K562 (cell line): ENCODE results near the gene NLRP10. TPM values are rescaled to one million over a fixed set of nuclear protein-coding genes. Genes with fewer than 3 reads are reported as not detected.

ENCODE experiments used
- ATAC-seq: fragments of 200-7000 bp; cut with Tn5 transposase; 3 replicates; pipeline ENCODE4 v1.9.1; 2020; ENCODE audit warnings: moderate library complexity
- BruUV-seq: library from RNA; stranded (reverse); fragments of 400-500 nt; replicated peaks from 2 replicates; lab custom pipeline; 2021; lab: Mats Ljungman, UMichigan
- CTCF ChIA-PET: fragments of 300-600 bp; formaldehyde crosslinking; extraction: SDS; loops from one replicate; lab custom pipeline; 2021; ENCODE audit warnings: low intra/inter-chr PET ratio; lab: Yijun Ruan, JAX
- POLR2A ChIA-PET: fragments of 300-600, 350-650 bp; sonication (Branson Sonifier 250); formaldehyde crosslinking; extraction: SDS; loops from one replicate; lab custom pipeline; 2021; ENCODE audit warnings: antibody characterized with exemption, inconsistent platforms; lab: Yijun Ruan, JAX
- DNase-seq, 4 experiments: peaks; one replicate each; pipeline versions ENCODE4 v3.0.0 to v3.0.0-alpha.2; 2011 to 2018; ENCODE audit warnings: low spot score in 3 of 4, mixed read lengths in 3 of 4; ENCODE audit errors: extremely low read depth in 1 of 4
- FAIRE-seq: peaks from 2 replicates; lab custom pipeline; 2011; peaks lifted over from hg19 to GRCh38; lab: Jason Lieb, UNC
- H2AFZ ChIP-seq: 2 replicates; pipeline ENCODE4 v1.6.0; 2011; ENCODE audit warnings: low read depth, low read length, control low read depth, inconsistent platforms
- H3K27ac ChIP-seq: fragments of 200-600 bp; 3 replicates; pipeline ENCODE4 v1.8.0; 2011; ENCODE audit warnings: low read depth, mild to moderate bottlenecking, control low read depth, inconsistent platforms, low read length, moderate library complexity, mixed read lengths; ENCODE audit errors: extremely low read depth
- H3K27me3 ChIP-seq, 2 experiments: fragments of 300-600 bp in 1 of 2; 2 replicates in 1 of 2; 3 replicates in 1 of 2; pipeline versions ENCODE4 v1.6.0 to v1.8.0; 2011; ENCODE audit warnings: inconsistent platforms in 2 of 2, low read length in 2 of 2, mild to moderate bottlenecking in 1 of 2, mixed read lengths in 1 of 2, moderate library complexity in 1 of 2; ENCODE audit not compliant: control insufficient read depth in 2 of 2, insufficient read depth in 2 of 2
- H3K36me3 ChIP-seq: fragments of 300-600 bp; 3 replicates; pipeline ENCODE4 v1.8.0; 2011; ENCODE audit warnings: mild to moderate bottlenecking, low read length, inconsistent platforms; ENCODE audit not compliant: control insufficient read depth, insufficient read depth
- H3K4me1 ChIP-seq, 2 experiments: fragments of 200-600 bp in 1 of 2; replicated peaks in 1 of 2; 2 replicates in 1 of 2; 3 replicates in 1 of 2; pipeline versions ENCODE4 v1.5.1 to v1.8.0; 2011; ENCODE audit warnings: inconsistent platforms in 2 of 2, low read length in 2 of 2, mild to moderate bottlenecking in 1 of 2, mixed read lengths in 1 of 2, moderate library complexity in 1 of 2; ENCODE audit not compliant: control insufficient read depth in 2 of 2, insufficient read depth in 2 of 2
- H3K4me2 ChIP-seq: 2 replicates; pipeline ENCODE4 v1.6.1; 2011; ENCODE audit warnings: low read length, control low read depth, inconsistent platforms, mixed read lengths; ENCODE audit not compliant: insufficient read depth
- H3K4me3 ChIP-seq: fragments of 200-600 bp; sonication (generic), shearing (Covaris generic); 2 replicates; pipeline ENCODE4 v1.5.1; 2016; ENCODE audit warnings: control low read depth, inconsistent platforms
- H3K79me2 ChIP-seq: fragments of 200-600 bp; 3 replicates; pipeline ENCODE4 v1.8.0; 2011; ENCODE audit warnings: low read length, inconsistent platforms; ENCODE audit not compliant: control insufficient read depth, insufficient read depth
- H3K9ac ChIP-seq, 2 experiments: 2 replicates each; pipeline versions ENCODE4 v1.6.0 to v1.6.1; 2011; ENCODE audit warnings: low read depth in 2 of 2, low read length in 2 of 2, control low read depth in 1 of 2, inconsistent platforms in 1 of 2, mild to moderate bottlenecking in 1 of 2, mixed read lengths in 1 of 2; ENCODE audit not compliant: insufficient read depth in 1 of 2
- H3K9me1 ChIP-seq: one replicate; pipeline ENCODE4 v1.6.0; 2011; ENCODE audit warnings: inconsistent platforms, mild to moderate bottlenecking, low read length, moderate library complexity; ENCODE audit not compliant: control insufficient read depth, insufficient read depth
- H3K9me3 ChIP-seq: replicated peaks from 2 replicates; pipeline ENCODE4 v1.5.1; 2011; ENCODE audit warnings: low read depth, low read length, inconsistent platforms; ENCODE audit not compliant: control insufficient read depth, insufficient read depth
- H4K20me1 ChIP-seq: replicated peaks from 2 replicates; pipeline ENCODE4 v1.6.1; 2011; ENCODE audit warnings: low read length, inconsistent platforms, mixed read lengths; ENCODE audit not compliant: control insufficient read depth, insufficient read depth
- CBFA2T3 ChIP-seq: fragments of 450-650 bp; IDR thresholded peaks from 2 replicates; pipeline ENCODE4 v1.6.1; 2017
- CXXC5 ChIP-seq: fragments of 250-450 bp; sonication (Bioruptor Pico); IDR thresholded peaks from 2 replicates; pipeline ENCODE4 v1.8.0; 2022; ENCODE audit warnings: inconsistent platforms, mild to moderate bottlenecking, moderate library complexity
- ELK1 ChIP-seq: sonication (generic); formaldehyde crosslinking; IDR thresholded peaks from 2 replicates; pipeline ENCODE4 v1.8.1; 2022; ENCODE audit warnings: missing genetic modification reagents
- NFIC ChIP-seq: fragments of 450-650 bp; IDR thresholded peaks from 2 replicates; pipeline ENCODE4 v1.6.1; 2017; ENCODE audit warnings: mild to moderate bottlenecking, inconsistent platforms
- NFRKB ChIP-seq: fragments of 450-650 bp; IDR thresholded peaks from 2 replicates; pipeline ENCODE4 v1.6.1; 2016; ENCODE audit warnings: low read depth
- TRIM24 ChIP-seq, 2 experiments: fragments of 450-650 bp; IDR thresholded peaks; 2 replicates each; pipeline ENCODE4 v1.6.1; 2016
- ZNF212 ChIP-seq: fragments of 450-650 bp; formaldehyde crosslinking; IDR thresholded peaks from 2 replicates; pipeline ENCODE4 v1.4.0; 2020; ENCODE audit warnings: mild to moderate bottlenecking
- WGBS: fragments of 100-300 bp; shearing (Covaris generic); methylation state at CpG from one replicate; pipeline ENCODE4 v1.1.6; 2016; ENCODE audit warnings: low coverage, mixed read lengths; ENCODE audit not compliant: insufficient coverage; ENCODE audit errors: missing lambda C conversion rate; 5-methylcytosine and 5-hydroxymethylcytosine counted together
- in situ Hi-C: fragments of 300-500 bp; cut with MboI; formaldehyde crosslinking; loops from 4 replicates; pipeline ENCODE4 v1.15.0; 2018; ENCODE audit warnings: inconsistent platforms, mixed read lengths
- intact Hi-C: fragments of 100-400 bp; cut with micrococcal nuclease; formaldehyde crosslinking; loops from 2 replicates; pipeline ENCODE4 v1.14.2; 2022
- polyA plus RNA-seq, 8 experiments: library from polyadenylated mRNA; depleted of rRNA in 4 of 8; stranded (reverse) in 5 of 8; unstranded in 3 of 8; fragments of >200 nt; fragmentation: Nextera tagmentation in 2 of 8; fragmentation: Illumina TruSeq in 1 of 8; extraction: Ambion mirVana in 2 of 8; extraction: Trizol in 1 of 8; gene quantifications; 2 replicates each; pipeline versions ENCODE4 v1.2.1 to v1.2.3, GENCODE V29; 2011 to 2014; ENCODE audit warnings: inconsistent platforms in 1 of 8, missing spikeins in 1 of 8
- total RNA-seq, 7 experiments: library from RNA; depleted of rRNA in 6 of 7; stranded (reverse); fragments of >200 nt in 6 of 7; fragmentation: Illumina TruSeq in 2 of 7; extraction: Trizol in 2 of 7; gene quantifications; 2 replicates each; pipeline versions ENCODE4 v1.2.1 to v1.2.3, GENCODE V29; 2011 to 2021; ENCODE audit warnings: low replicate concordance in 1 of 7

NLRP10 gene
- total and polyA plus RNA-seq, 9 of the 15 experiments (the other 6 are each of a cell fraction or from before 2014, with no cell fraction given), result 0.04 to 0.14 (median 0.09) TPM; not detected in 6

GRCh38 chr11:7936615-7937014, 28.6 kb downstream of the NLRP10 start:
- H3K9me1 ChIP-seq, result no peaks in the 10 kb centered on the region
- DNase-seq, result no peak
- BruUV-seq, result no TSS peak
- POLR2A ChIA-PET, result no interaction called here
- no peak for FAIRE-seq
- TF ChIP-seq ELK1 (CRISPR knock-in tag) (no peak), TRIM24 (IDR thresholded peaks at IDR 0.05) (no peak), NFIC (0 out of 2 replicates have a peak, but pooled peaks have one; percentile 11), CBFA2T3 (0 out of 2 replicates have a peak, but pooled peaks have one; percentile 23)
- H3K27ac ChIP-seq, result no peak overlapping the region
- no peak overlapping the region for H3K9ac ChIP-seq
- ATAC-seq, result no peak
- no peaks in the 10 kb centered on the region for H3K9me3 ChIP-seq
- H3K79me2 ChIP-seq, result no peaks in the 10 kb centered on the region
- intact Hi-C loops, result no loop called here
- H3K4me1 ChIP-seq, result no peaks in the 10 kb centered on the region
- no peak overlapping the region for H3K4me3 ChIP-seq
- no peaks in the 10 kb centered on the region for H3K27me3 ChIP-seq
- H3K4me2 ChIP-seq, result no peak overlapping the region
- H2AFZ ChIP-seq, result no peak overlapping the region
- in situ Hi-C loops, result no loop called here
- no peaks in the 10 kb centered on the region for H3K36me3 ChIP-seq
- CTCF ChIA-PET, result no interaction called here
- WGBS, result 0% methylated on average over 1 of the region's 1 CpG
- no peaks in the 10 kb centered on the region for H4K20me1 ChIP-seq

DNA sequence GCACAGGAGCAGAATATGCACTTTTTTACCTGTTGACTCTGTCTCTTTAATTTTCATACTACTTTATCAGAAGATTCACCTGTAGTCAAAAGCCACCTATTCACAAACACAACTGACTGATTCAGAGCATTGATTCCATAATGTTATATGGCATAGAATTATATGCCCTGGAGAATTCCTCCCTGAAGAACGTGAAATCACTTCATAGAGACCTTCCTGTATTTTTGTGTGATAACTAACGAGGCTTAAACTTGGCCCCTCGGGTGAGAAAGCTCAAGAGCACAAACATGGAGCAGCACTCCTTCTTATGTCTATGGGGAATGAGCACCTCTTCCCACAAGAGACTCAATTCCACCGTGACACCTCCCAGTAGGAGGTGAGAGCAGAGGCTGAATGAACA, 34.1 kb downstream of the NLRP10 start, which contains the start of gene OR10A6:
TSS of gene OR10A6 (minus strand) at position 101 of the 400 bp plus-strand sequence. CDS start 2,606 bp downstream, outside the sequence.
- Histone ChIP-seq H3K79me2 (no peaks in the 10 kb centered on the region), H3K27ac (no peak within 1 kb of the TSS), H3K4me1 (no peaks in the 10 kb centered on the region), H3K4me2 (no peak within 1 kb of the TSS), H3K27me3 (no peaks in the 10 kb centered on the region), H3K36me3 (no peaks in the 10 kb centered on the region), H3K4me3 (no peak within 1 kb of the TSS), H2AFZ (no peak within 1 kb of the TSS), H4K20me1 (no peaks in the 10 kb centered on the region), H3K9me3 (no peaks in the 10 kb centered on the region), H3K9ac (no peak within 1 kb of the TSS), H3K9me1 (no peaks in the 10 kb centered on the region)
- DNase-seq (no peak), FAIRE-seq (no peak), ATAC-seq (no peak)
- ChIA-PET POLR2A (no interaction called here), CTCF (no interaction called here)
- TF ChIP-seq CXXC5, result no peak
- TF ChIP-seq ZNF212 (CRISPR knock-in tag), result no peak
- TF ChIP-seq NFRKB, result no peak
- no TSS peak for BruUV-seq
- in situ Hi-C loops (no loop called here), intact Hi-C loops (no loop called here)
- 1% methylated on average over 4 of the region's 4 CpGs for WGBS
